ENCODE results near the gene DSTYK.

DNA sequence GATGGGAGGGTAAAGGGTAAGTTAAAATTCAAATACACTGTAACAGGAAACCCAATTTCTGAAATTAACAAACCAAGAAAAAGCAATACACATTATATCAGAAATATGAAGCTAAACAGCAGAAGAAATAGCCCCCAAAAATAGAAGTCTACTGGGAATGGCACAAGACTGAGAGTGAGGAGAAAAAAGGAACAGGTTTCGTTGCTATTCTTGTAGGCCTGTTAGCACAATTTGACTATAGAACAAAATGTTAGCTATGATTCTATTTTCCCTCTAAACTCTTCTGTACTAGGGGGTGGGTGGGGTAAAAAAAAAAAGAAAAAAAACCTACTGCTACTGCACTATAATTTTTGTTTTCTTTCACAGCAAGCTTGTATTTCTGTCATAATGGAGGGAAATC is 102.2 kb downstream of the DSTYK start:
- TF ChIP-seq, protein P1, sequence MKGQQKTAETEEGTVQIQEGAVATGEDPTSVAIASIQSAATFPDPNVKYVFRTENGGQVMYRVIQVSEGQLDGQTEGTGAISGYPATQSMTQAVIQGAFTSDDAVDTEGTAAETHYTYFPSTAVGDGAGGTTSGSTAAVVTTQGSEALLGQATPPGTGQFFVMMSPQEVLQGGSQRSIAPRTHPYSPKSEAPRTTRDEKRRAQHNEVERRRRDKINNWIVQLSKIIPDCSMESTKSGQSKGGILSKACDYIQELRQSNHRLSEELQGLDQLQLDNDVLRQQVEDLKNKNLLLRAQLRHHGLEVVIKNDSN (IDR thresholded peaks at IDR 0.05; ENCODE audit: borderline replicate concordance, low read depth) = no peak
- TF ChIP-seq EP300 (IDR thresholded peaks at IDR 0.05; ENCODE audit: borderline replicate concordance in 1 of 2, low read depth in 1 of 2, low read length in 1 of 2) (no peak), CHD2 (IDR thresholded peaks at IDR 0.05; ENCODE audit: low read length, partially characterized antibody) (no peak), EZH2phosphoT487 (IDR thresholded peaks at IDR 0.05; ENCODE audit: borderline replicate concordance, low read depth) (no peak), NRF1 (IDR thresholded peaks at IDR 0.05; ENCODE audit: low read depth, low read length) (no peak), SMC3 (IDR thresholded peaks at IDR 0.05; ENCODE audit: low read depth, low read length) (no peak)
- TF ChIP-seq, protein P2, sequence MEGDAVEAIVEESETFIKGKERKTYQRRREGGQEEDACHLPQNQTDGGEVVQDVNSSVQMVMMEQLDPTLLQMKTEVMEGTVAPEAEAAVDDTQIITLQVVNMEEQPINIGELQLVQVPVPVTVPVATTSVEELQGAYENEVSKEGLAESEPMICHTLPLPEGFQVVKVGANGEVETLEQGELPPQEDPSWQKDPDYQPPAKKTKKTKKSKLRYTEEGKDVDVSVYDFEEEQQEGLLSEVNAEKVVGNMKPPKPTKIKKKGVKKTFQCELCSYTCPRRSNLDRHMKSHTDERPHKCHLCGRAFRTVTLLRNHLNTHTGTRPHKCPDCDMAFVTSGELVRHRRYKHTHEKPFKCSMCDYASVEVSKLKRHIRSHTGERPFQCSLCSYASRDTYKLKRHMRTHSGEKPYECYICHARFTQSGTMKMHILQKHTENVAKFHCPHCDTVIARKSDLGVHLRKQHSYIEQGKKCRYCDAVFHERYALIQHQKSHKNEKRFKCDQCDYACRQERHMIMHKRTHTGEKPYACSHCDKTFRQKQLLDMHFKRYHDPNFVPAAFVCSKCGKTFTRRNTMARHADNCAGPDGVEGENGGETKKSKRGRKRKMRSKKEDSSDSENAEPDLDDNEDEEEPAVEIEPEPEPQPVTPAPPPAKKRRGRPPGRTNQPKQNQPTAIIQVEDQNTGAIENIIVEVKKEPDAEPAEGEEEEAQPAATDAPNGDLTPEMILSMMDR (IDR thresholded peaks at IDR 0.05) = no peak
- TF ChIP-seq, protein P3, sequence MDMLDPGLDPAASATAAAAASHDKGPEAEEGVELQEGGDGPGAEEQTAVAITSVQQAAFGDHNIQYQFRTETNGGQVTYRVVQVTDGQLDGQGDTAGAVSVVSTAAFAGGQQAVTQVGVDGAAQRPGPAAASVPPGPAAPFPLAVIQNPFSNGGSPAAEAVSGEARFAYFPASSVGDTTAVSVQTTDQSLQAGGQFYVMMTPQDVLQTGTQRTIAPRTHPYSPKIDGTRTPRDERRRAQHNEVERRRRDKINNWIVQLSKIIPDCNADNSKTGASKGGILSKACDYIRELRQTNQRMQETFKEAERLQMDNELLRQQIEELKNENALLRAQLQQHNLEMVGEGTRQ (IDR thresholded peaks at IDR 0.05; ENCODE audit: borderline replicate concordance, low read depth, low read length) = no peak
- TF ChIP-seq, protein P4, sequence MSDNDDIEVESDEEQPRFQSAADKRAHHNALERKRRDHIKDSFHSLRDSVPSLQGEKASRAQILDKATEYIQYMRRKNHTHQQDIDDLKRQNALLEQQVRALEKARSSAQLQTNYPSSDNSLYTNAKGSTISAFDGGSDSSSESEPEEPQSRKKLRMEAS (IDR thresholded peaks at IDR 0.05; ENCODE audit: low read depth) = no peak

Data from SK-N-SH (cell line).